ENCODE results near the gene ZNF485.

DNA sequence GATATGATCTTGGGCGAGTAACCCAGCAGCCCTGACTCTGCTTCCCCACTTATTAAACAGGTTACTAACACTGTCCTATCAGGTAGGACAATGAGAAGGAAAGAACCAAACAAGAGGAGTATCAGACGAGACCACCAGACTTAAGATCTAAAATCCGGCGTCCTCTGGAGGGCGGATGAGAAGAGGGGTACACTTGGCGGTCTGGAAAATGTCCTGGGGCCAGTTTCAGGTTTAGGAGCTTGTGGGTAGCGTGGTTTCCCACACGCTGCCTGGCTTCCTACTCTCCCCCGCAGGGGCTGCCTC, 41.8 kb downstream of the ZNF485 start:
- no peak for TF ChIP-seq EZH2 (IDR thresholded peaks at IDR 0.05; ENCODE audit: low read depth, low read length, severe bottlenecking)
- TF ChIP-seq CEBPB (IDR thresholded peaks at IDR 0.05; ENCODE audit: low read depth, low read length) = no peak
- no peak for TF ChIP-seq TCF12 (IDR thresholded peaks at IDR 0.05; ENCODE audit: low read depth, low read length)
- no peak for TF ChIP-seq POLR2AphosphoS5 (IDR thresholded peaks at IDR 0.05; ENCODE audit: low read depth, low read length)
- TF ChIP-seq, protein P1, sequence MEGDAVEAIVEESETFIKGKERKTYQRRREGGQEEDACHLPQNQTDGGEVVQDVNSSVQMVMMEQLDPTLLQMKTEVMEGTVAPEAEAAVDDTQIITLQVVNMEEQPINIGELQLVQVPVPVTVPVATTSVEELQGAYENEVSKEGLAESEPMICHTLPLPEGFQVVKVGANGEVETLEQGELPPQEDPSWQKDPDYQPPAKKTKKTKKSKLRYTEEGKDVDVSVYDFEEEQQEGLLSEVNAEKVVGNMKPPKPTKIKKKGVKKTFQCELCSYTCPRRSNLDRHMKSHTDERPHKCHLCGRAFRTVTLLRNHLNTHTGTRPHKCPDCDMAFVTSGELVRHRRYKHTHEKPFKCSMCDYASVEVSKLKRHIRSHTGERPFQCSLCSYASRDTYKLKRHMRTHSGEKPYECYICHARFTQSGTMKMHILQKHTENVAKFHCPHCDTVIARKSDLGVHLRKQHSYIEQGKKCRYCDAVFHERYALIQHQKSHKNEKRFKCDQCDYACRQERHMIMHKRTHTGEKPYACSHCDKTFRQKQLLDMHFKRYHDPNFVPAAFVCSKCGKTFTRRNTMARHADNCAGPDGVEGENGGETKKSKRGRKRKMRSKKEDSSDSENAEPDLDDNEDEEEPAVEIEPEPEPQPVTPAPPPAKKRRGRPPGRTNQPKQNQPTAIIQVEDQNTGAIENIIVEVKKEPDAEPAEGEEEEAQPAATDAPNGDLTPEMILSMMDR (IDR thresholded peaks at IDR 0.05; ENCODE audit: control extremely low read depth in 1 of 3, insufficient read depth in 1 of 3, low read depth in 1 of 3, low read length in 3 of 3) = no peak
- no peak for TF ChIP-seq PHF8 (conservative IDR thresholded peaks at IDR 0.05; ENCODE audit: low read depth, low read length)
- no peak; a peak in 1 of 3 replicates for TF ChIP-seq POLR2A (IDR thresholded peaks at IDR 0.05; ENCODE audit: control extremely low read depth in 1 of 2, low read depth in 2 of 2, low read length in 2 of 2)
- TF ChIP-seq EP300 (IDR thresholded peaks at IDR 0.05; ENCODE audit: borderline replicate concordance in 1 of 2, low read depth in 2 of 2, low read length in 2 of 2) = no peak

Measured in H1 (cell line).